ENCODE measurements around the gene MESP2. TPM values are rescaled to one million over a fixed set of nuclear protein-coding genes. Genes with fewer than 3 reads are reported as not detected.
A peak's percentile ranks its signal among the peaks of the same experiment; 100 is the strongest.

Gene MESP2
- total and polyA plus RNA-seq, 9 of the 15 experiments (the other 6 are each of a cell fraction or from before 2014, with no cell fraction given): 0.08 to 0.82 (median 0.37) TPM

DNA sequence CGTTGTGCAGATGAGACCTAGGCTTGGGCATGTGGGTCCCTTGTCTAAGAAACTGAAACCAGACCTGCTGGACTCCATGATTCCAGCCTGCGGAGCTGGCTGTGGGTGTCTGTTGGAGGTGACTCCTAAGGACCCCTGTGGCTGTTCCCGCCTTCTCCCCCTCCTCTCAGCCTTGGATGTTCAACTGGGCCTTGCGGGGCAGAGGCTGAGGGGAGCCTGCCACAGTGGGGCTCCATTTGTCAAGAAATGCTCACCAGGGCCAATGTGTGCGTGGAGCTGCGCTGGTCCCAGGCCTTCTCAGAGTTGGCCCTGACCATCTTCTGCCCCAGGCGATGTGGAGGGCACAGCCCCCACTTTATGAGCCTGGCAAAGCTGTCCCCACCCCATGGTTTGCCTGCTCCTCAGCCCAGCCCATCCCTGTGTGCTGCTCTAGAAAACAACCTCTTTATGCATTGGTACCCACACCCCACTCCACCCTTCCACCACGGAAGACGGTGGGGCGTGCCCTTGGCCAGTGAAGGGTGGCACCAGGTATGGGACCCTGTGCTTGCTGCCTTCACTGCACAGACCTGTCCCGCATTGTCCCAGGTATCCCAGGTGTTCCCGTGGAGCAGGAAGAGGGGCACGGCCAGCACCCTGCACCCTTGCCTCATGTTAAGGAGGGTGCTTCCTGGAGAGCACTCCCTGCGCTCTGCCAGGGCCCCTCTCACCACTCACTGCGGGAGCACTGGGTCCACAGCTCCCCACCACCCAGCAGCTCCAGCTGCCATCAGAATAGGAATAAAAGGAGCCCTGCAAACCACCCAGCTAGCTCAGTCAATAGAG, 7.9 kb downstream of the MESP2 start (continued):
- TF ChIP-seq, protein P1, sequence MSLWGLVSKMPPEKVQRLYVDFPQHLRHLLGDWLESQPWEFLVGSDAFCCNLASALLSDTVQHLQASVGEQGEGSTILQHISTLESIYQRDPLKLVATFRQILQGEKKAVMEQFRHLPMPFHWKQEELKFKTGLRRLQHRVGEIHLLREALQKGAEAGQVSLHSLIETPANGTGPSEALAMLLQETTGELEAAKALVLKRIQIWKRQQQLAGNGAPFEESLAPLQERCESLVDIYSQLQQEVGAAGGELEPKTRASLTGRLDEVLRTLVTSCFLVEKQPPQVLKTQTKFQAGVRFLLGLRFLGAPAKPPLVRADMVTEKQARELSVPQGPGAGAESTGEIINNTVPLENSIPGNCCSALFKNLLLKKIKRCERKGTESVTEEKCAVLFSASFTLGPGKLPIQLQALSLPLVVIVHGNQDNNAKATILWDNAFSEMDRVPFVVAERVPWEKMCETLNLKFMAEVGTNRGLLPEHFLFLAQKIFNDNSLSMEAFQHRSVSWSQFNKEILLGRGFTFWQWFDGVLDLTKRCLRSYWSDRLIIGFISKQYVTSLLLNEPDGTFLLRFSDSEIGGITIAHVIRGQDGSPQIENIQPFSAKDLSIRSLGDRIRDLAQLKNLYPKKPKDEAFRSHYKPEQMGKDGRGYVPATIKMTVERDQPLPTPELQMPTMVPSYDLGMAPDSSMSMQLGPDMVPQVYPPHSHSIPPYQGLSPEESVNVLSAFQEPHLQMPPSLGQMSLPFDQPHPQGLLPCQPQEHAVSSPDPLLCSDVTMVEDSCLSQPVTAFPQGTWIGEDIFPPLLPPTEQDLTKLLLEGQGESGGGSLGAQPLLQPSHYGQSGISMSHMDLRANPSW (CRISPR knock-in tag; IDR thresholded peaks at IDR 0.05): no peak
- TF ChIP-seq KLF6 (CRISPR knock-in tag; IDR thresholded peaks at IDR 0.05; ENCODE audit: borderline replicate concordance): 0 out of 2 replicates have a peak, but pooled peaks have one; percentile 4
- no peak for TF ChIP-seq CSDE1 (IDR thresholded peaks at IDR 0.05)
- no peak for TF ChIP-seq E2F5 (CRISPR knock-in tag; IDR thresholded peaks at IDR 0.05)
- TF ChIP-seq C11orf30 (IDR thresholded peaks at IDR 0.05; ENCODE audit: low read depth): no peak
- TF ChIP-seq ZNF174 (CRISPR knock-in tag; IDR thresholded peaks at IDR 0.05): no peak
- TF ChIP-seq CBX1 (IDR thresholded peaks at IDR 0.05; ENCODE audit: low read depth): no peak
- TF ChIP-seq, protein P2, sequence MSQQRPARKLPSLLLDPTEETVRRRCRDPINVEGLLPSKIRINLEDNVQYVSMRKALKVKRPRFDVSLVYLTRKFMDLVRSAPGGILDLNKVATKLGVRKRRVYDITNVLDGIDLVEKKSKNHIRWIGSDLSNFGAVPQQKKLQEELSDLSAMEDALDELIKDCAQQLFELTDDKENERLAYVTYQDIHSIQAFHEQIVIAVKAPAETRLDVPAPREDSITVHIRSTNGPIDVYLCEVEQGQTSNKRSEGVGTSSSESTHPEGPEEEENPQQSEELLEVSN (IDR thresholded peaks at IDR 0.05; ENCODE audit: borderline replicate concordance in 1 of 2, extremely low read depth in 1 of 2, insufficient read depth in 1 of 2, insufficient read length in 1 of 2, low read depth in 1 of 2, low read length in 1 of 2, poor library complexity in 1 of 2, severe bottlenecking in 1 of 2): peak; percentile 3 to 12
- TF ChIP-seq KAT8 (IDR thresholded peaks at IDR 0.05; ENCODE audit: low read depth): no peak
- no peak for TF ChIP-seq OTX1 (CRISPR knock-in tag; IDR thresholded peaks at IDR 0.05)
- 0 out of 2 replicates have a peak, but pooled peaks have one; percentile 48 for TF ChIP-seq ZKSCAN8 (CRISPR knock-in tag; IDR thresholded peaks at IDR 0.05)
- no peak for TF ChIP-seq RBFOX2 (IDR thresholded peaks at IDR 0.05; ENCODE audit: low read depth, low read length)
- TF ChIP-seq NR2F6 (CRISPR knock-in tag; IDR thresholded peaks at IDR 0.05): no peak
- TF ChIP-seq CEBPZ (IDR thresholded peaks at IDR 0.05; ENCODE audit: borderline replicate concordance, low read depth, low read length): no peak
